ENCODE measurements around the gene CPPED1. TPM values are rescaled to one million over a fixed set of nuclear protein-coding genes. Genes with fewer than 3 reads are reported as not detected.
"Not testable (repeated sequence)": the region's sequence is repeated elsewhere in the genome, so short reads cannot be mapped to it uniquely, and the experiment has no call there.

Gene CPPED1
- polyA plus RNA-seq, 1 donor from 2014 or later = 16.6 TPM

DNA sequence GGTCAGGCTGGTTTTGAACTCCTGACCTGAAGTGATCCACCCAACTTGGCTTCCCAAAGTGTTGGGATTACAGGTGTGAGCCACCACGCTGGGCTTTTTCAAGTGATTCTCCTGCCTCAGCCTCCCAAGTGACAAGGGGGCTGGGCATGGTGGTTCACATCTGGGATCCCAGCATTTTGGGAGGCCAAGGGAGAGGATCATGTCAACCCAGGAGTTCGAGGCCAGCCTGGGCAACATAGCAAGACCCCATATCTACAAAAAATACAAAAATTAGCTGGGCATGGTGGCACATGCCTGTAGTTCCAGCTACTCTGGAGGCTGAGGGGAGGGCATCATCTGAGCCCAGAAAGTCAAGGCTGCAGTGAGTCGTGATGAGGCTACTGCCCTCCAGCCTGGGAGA, 10.0 kb upstream of the CPPED1 start:
- H3K36me3 Mint-ChIP-seq, H3K27me3 Mint-ChIP-seq, H3K27ac Mint-ChIP-seq, H3K4me1 Mint-ChIP-seq, H3K4me3 Mint-ChIP-seq: not testable (repeated sequence)
- H3K9me3 Mint-ChIP-seq = peaks cover 2 to 16% (median 3%) of the 10 kb centered on the region in 3 donors

DNA sequence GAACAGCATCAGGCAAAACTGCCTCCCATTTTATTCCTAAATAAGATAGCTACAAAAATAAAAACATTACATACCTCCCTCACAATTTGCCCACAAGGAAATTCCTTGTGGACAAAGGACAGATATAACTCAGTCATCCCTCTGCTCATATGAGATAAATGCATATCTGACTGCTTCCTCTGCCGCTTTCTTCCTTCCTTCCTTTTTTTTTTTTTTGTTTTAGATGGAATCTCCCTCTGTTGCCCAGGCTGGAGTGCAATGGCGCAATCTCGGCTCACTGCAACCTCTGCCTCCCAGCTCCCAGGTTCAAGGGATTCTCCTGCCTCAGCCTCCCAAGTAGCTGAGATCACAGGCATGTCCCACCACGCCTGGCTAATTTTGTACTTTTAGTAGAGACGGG, 9.6 kb upstream of the CPPED1 start:
- H3K4me1 Mint-ChIP-seq, H3K4me3 Mint-ChIP-seq, H3K27ac Mint-ChIP-seq: not testable (repeated sequence)

DNA sequence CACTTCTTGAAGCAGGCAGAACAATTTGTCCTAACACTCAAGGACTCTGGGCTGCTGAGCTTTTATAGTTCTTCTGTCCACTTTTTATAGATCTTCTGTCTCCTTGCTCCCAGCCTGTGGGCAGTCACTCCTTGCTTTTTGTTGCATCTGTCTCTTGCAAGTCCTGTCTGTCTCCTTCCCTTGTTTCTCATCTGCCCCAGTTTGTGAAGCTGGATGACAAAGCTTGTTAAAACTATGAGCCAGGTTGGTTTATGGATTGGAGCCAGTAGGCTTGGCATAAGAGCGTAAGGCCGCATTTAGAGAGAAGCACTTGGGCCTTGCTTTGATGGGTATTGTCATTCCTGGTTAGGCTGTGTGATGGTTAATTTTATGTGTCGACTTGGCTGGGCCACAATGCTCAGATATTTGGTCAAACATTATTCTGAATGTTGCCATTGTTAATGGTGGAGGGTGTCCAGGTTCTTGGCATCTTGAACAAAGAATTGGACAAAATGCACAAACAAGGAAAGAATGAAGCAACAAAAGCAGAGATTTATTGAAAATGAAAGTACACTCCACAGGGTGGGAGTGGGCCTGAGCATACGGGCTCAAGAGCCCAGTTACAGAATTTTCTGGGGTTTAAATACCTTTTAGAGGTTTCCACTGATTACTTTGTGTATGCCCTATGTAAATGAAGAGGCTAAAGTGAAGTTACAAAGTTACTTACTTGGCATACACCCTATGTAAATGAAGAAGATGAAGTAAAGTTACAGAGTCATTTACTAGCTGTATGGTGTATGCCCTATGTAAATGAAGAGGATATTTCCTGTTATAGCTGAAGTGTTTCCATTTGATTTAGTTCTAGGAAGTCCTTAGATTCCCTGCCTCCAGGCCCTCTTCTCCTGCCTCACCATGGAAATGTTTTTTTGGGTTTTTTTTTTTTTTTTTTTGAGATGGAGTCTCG, 8.0 kb upstream of the CPPED1 start:
- H3K36me3 Mint-ChIP-seq = no peaks in the 10 kb centered on the region
- H3K4me1 Mint-ChIP-seq = peaks cover 0 to 2% (median 0%) of the 10 kb centered on the region in 3 donors
- H3K27me3 Mint-ChIP-seq = peaks cover 2% of the 10 kb centered on the region
- peak overlapping the region in 1 of 4 donors; percentile 1 for H3K4me3 Mint-ChIP-seq
- H3K27ac Mint-ChIP-seq = no peak overlapping the region
- H3K9me3 Mint-ChIP-seq = peaks cover 3 to 16% (median 5%) of the 10 kb centered on the region in 3 donors

More for the DNA sequence above, 9.6 kb upstream of the CPPED1 start:
- peaks cover 2 to 16% (median 3%) of the 10 kb centered on the region in 3 donors for H3K9me3 Mint-ChIP-seq
- not testable (repeated sequence) for H3K27me3 Mint-ChIP-seq, H3K36me3 Mint-ChIP-seq

DNA sequence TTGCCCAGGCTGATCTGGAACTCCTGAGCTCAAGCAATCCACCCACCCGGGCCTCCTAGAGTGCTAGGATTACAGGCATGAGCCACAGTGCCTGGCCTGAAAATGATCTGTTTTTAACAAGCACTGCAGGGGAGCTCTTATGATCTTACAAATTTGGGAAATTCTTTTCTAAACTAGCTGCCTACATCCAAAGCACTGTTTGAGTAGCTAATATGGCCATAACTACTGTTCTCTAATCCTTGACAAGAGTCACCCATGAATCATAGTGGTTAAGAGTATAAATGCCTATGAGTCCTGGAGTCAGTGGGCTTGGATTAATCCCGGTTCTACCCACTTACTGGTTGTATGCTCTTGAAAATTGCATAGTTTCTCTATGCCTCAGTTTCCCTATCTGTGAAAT, 1.4 kb upstream of the CPPED1 start:
- Mint-ChIP-seq H3K27ac (peak overlapping the region in 2 of 3 donors; percentile 23 to 94), H3K4me3 (peak overlapping the region in 1 of 4 donors; percentile 86), H3K4me1 (peaks cover 22 to 25% (median 24%) of the 10 kb centered on the region in 3 donors)

DNA sequence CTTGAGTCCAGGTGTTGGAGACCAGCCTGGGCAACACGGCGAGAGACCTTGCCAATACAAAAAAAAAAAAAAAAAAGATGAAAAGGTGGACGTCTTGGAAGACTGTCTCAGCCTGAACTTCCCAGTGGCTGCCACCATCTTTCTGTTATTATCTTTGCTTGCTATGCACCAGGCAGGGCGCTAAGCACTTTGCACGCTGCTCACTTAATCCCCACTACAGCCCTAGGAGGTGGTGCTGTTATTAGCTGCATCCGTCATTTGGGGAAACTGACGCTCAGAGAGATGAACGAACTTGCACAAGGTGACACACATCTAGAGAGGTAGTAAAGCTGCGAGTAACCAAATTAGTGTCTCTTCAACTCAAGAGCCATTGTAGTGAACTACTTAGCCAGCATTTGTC, 708 bp upstream of the CPPED1 start:
- Mint-ChIP-seq H3K27me3 (peaks cover 2% of the 10 kb centered on the region), H3K36me3 (peaks cover 3% of the 10 kb centered on the region), H3K4me1 (peaks cover 22 to 25% (median 24%) of the 10 kb centered on the region in 3 donors), H3K27ac (peak overlapping the region in 1 of 3 donors; percentile 94), H3K4me3 (peak overlapping the region; percentile 63 to 96 (median 91)), H3K9me3 (peaks cover 0 to 3% (median 0%) of the 10 kb centered on the region in 3 donors)

More for the DNA sequence above, 1.4 kb upstream of the CPPED1 start:
- Mint-ChIP-seq H3K9me3 (peaks cover under 1 to 3% (median under 1%) of the 10 kb centered on the region in 3 donors), H3K36me3 (peaks cover 3% of the 10 kb centered on the region), H3K27me3 (peaks cover 2% of the 10 kb centered on the region)

DNA sequence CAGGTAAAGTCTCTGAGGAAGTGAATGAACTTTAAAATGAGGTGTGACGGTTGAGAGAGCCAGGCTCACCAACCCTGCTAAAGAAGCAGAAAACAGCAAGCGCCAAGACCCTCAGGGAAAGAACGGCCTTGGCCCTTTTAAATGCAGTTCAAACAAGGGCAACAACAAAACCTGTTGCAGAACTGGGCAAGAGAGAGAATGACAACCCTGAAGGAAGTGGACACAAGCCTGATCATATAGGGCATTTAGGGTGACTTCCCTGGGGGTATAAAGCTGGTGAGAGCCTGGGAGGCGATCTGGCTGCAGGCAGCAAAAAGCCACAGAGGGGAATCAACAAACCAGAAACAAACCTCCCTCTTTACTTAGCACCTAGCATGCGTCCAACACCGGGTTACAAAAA, 1.0 kb downstream of the CPPED1 start:
- Mint-ChIP-seq H3K4me1 (peaks cover 22 to 25% (median 24%) of the 10 kb centered on the region in 3 donors), H3K27me3 (no peaks in the 10 kb centered on the region)

DNA sequence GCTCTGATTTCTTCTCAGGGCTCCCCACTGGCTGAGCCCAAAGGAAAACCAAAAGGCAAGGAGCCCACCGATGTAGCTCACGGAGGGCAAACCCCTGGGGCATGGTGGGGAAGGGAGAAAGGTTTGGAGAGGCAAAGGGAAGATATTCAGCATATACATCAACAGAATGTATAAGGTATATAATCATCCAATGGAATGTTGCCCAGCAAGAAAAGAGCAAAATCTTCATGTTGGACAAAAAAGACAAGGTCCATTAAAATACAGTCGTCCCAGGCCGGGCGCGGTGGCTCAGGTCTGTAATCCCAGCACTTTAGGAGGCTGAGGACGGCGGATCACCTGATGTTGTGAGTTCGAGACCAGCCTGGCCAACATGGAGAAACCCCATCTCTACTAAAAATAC, 1.6 kb downstream of the CPPED1 start:
- Mint-ChIP-seq H3K9me3 (no peaks in the 10 kb centered on the region), H3K4me3 (peak overlapping the region; percentile 86 to 96 (median 96)), H3K4me1 (peaks cover 22 to 25% (median 24%) of the 10 kb centered on the region in 3 donors), H3K27me3 (no peaks in the 10 kb centered on the region), H3K36me3 (peaks cover 3% of the 10 kb centered on the region), H3K27ac (peak overlapping the region in 2 of 3 donors; percentile 75 to 91)

More for the DNA sequence above, 1.0 kb downstream of the CPPED1 start:
- Mint-ChIP-seq H3K36me3 (peaks cover 3% of the 10 kb centered on the region), H3K4me3 (peak overlapping the region; percentile 86 to 96 (median 96)), H3K27ac (peak overlapping the region; percentile 91 to 94 (median 93)), H3K9me3 (no peaks in the 10 kb centered on the region)

DNA sequence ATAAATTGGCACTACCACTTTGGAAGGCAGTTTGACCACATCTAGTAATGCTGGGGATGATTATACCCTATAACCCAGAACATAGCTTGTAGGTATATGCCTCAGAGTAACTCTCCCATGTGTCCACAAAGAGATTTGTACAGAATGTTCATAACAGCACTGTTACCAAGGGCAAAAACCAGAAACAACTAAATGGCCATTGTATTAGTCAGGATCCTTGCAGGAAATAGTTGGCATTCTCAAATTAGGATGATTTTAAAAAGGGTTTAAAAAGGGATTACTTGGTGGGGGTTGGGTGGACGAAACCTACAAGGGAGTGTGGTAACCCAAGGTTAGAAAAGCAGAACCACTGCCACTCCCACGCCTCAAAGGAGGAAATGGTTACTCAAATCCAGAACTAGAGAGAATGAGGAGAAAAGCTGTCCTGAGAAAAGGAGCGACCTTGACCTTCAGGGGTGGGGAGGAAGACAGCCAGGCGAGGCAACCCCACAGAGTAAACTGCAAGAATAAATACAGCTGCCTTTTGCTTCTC, 2.1 kb downstream of the CPPED1 start:
- H3K9me3 Mint-ChIP-seq = no peaks in the 10 kb centered on the region
- no peaks in the 10 kb centered on the region for H3K27me3 Mint-ChIP-seq
- peak overlapping the region in 2 of 3 donors; percentile 75 to 81 for H3K27ac Mint-ChIP-seq
- peaks cover 3% of the 10 kb centered on the region for H3K36me3 Mint-ChIP-seq
- H3K4me1 Mint-ChIP-seq = peaks cover 22 to 25% (median 24%) of the 10 kb centered on the region in 3 donors
- peak overlapping the region; percentile 38 to 96 (median 91) for H3K4me3 Mint-ChIP-seq

DNA sequence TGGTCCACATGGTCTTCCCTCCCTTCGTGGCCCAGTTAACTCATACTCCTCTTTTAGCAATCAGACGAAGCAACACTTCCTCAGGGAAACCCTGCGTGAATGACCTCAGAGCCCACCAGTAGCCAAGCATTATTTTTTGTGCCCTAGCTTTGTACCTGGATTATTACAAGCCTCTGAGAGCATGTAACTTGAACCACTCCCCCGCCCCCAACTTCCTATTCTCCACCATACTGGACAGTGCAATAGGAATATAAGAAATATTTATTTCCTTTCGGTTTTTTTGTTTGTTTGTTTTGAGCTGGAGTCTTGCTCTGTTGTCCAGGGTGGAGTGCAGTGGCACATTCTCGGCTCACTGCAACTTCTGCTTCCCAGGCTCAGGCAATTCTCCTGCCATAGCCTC, 2.9 kb downstream of the CPPED1 start:
- Mint-ChIP-seq H3K36me3 (peaks cover 3% of the 10 kb centered on the region), H3K4me3 (peak overlapping the region in 1 of 4 donors; percentile 17), H3K4me1 (peaks cover 22 to 25% (median 22%) of the 10 kb centered on the region in 3 donors), H3K27me3 (no peaks in the 10 kb centered on the region), H3K27ac (no peak overlapping the region), H3K9me3 (no peaks in the 10 kb centered on the region)

DNA sequence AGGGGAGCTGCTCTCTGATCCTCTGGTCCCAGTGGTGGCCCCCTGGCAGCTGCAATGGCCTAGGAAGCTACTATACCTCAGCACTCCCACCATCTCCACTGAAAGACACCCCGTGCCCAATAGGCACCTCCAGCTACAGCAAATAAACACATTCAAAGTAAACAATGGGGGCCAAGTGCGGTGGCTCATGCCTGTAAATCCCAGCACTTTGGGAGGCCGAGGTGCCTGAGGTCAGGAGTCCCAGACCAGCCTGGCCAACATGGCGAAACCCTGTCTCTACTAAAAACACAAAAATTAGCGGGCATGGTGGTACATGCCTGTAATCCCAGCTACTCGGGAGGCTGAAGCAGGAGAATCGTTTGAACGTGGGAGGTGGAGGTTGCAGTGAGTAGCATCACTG, 3.7 kb downstream of the CPPED1 start:
- not testable (repeated sequence) for H3K9me3 Mint-ChIP-seq, H3K36me3 Mint-ChIP-seq, H3K4me3 Mint-ChIP-seq, H3K27me3 Mint-ChIP-seq, H3K27ac Mint-ChIP-seq
- H3K4me1 Mint-ChIP-seq = peaks cover 22 to 25% (median 22%) of the 10 kb centered on the region in 3 donors

DNA sequence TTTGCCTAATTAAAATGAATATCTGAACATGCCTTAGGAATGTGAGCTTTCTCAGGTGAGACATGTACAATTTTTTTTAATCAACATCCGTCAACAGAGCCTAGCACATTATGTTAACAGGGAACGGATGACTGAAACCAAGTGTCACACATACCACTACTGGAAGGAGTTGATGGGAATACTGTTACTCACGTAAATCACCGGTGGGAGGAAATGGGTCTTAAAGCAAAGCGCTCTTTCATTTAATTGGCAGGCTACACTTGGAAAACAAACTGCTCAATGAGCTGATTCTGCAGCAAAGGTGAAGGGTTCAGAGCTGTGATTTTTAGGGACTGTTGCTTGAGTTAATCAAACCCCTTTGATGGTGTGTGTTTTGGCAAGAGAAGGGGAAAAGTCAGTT, 4.8 kb downstream of the CPPED1 start:
- Mint-ChIP-seq H3K27me3 (no peaks in the 10 kb centered on the region), H3K4me1 (peaks cover 15 to 21% (median 20%) of the 10 kb centered on the region in 3 donors), H3K4me3 (peak overlapping the region in 1 of 4 donors; percentile 59), H3K9me3 (no peaks in the 10 kb centered on the region), H3K36me3 (peaks cover 4% of the 10 kb centered on the region), H3K27ac (peak overlapping the region in 1 of 3 donors; percentile 29)

DNA sequence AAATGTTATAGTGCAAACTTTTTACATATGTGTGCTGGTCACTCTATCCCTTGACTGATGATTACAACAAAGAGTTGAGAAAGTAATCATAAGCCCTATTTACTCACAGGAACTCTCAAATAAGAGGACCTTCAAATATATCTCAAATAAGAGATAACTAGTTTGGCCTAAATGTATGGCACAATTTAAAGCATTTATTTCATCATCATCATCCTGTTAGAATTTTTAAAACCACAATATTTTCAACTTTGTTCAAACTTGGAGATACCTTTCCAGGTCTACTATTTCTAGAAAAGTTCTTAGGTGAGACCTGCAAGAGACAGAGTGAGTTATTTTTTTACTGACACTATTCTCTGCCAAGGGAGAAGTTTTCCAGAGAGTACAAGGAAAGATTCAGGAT, 5.5 kb downstream of the CPPED1 start:
- H3K9me3 Mint-ChIP-seq = no peaks in the 10 kb centered on the region
- H3K4me1 Mint-ChIP-seq = peaks cover 15 to 19% (median 15%) of the 10 kb centered on the region in 3 donors
- peaks cover 4% of the 10 kb centered on the region for H3K36me3 Mint-ChIP-seq
- H3K27me3 Mint-ChIP-seq = no peaks in the 10 kb centered on the region
- H3K4me3 Mint-ChIP-seq = no peak overlapping the region
- no peak overlapping the region for H3K27ac Mint-ChIP-seq

DNA sequence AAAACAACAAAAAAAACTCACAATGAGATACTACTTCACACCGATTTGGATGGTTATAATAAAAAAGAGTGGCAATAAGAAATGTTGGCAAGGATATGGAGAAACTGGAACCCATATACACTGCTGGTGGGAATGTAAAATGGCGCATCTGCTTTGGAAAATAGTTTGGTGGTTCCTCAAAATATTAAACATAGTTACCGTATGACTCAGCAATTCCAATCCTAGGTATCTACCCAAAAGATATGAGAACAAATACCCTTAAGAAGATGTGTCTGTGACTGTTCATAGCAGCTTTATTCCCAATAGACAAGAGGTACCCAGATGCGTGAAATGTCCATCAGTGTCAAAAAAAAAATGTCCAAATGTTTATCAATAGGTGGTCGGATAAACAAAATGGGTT, 7.2 kb downstream of the CPPED1 start:
- Mint-ChIP-seq H3K9me3 (peaks cover 0 to 6% (median 2%) of the 10 kb centered on the region in 3 donors), H3K27ac (no peak overlapping the region), H3K4me3 (no peak overlapping the region)

DNA sequence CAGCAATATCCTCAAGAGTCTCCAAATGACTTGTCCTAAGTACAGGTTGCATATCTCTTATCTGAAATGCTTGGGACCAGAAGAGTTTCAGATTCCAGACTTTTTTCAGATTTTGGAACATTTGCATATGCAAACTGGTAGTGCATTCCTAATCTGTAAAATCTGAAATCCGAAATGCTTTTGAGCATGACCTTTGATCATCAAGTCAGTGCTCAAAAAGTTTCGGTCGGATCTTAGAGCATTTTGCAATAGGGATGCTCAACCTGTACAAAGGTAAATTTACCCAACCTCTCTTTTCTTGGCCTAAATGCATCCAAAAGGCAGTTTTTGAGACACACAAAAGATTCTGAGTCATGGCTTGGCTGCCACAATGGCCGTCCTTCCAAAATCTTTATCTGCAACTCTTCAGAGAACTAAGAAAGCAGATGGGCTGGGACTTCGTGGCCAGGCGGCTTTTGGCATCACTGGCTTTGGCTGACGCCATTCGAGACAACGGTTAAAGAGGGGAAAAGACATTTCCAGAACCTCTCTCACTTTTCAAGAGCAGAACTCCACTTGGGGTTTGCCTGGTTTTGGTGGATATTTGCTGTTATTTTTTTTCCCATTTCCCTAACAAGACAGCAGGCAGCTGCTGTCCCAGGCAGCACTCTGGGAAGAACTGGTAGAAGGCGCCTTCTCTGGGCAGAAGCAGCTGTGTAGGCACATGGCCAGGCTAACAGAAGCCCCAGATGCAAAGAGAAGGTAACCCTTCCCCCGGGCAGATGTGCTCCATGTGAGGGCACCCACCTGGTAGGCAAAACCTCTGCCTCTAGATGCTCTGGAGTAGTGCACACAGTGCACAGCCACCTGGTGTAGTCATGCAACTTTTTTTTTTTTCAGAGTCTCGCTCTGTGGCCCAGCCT, 8.9 kb downstream of the CPPED1 start:
- Mint-ChIP-seq H3K4me3 (no peak overlapping the region), H3K9me3 (peaks cover 0 to 6% (median 2%) of the 10 kb centered on the region in 3 donors)

More for the DNA sequence above, 7.2 kb downstream of the CPPED1 start:
- H3K36me3 Mint-ChIP-seq = peaks cover 8% of the 10 kb centered on the region
- no peaks in the 10 kb centered on the region for H3K27me3 Mint-ChIP-seq
- H3K4me1 Mint-ChIP-seq = peaks cover under 1 to 6% (median 2%) of the 10 kb centered on the region in 3 donors

More for the DNA sequence above, 8.9 kb downstream of the CPPED1 start:
- peaks cover 5% of the 10 kb centered on the region for H3K36me3 Mint-ChIP-seq
- H3K27ac Mint-ChIP-seq = no peak overlapping the region
- peaks cover 0 to 2% (median 2%) of the 10 kb centered on the region in 3 donors for H3K4me1 Mint-ChIP-seq
- no peaks in the 10 kb centered on the region for H3K27me3 Mint-ChIP-seq

Data from IgD-negative memory B cell (primary cell).